ES-I3 (cell line): ENCODE results near the gene ARMH4.

Source experiments
- H3K36me3 ChIP-seq: 2 replicates; pipeline ENCODE4 v1.6.1; 2013; ENCODE audit warnings: mild to moderate bottlenecking, low read length, control low read depth, moderate library complexity; ENCODE audit not compliant: insufficient read depth
- H3K4me1 ChIP-seq: 2 replicates; pipeline ENCODE4 v1.6.1; 2013; ENCODE audit warnings: mild to moderate bottlenecking, control low read depth, low read length; ENCODE audit not compliant: insufficient read depth
- H3K9ac ChIP-seq: 2 replicates; pipeline ENCODE4 v1.6.1; 2013; ENCODE audit warnings: low read depth, mild to moderate bottlenecking, low read length, moderate library complexity
- H3K9me3 ChIP-seq: 2 replicates; pipeline ENCODE4 v1.6.1; 2013; ENCODE audit warnings: mild to moderate bottlenecking, low read length, moderate library complexity; ENCODE audit not compliant: control insufficient read depth, insufficient read depth

ARMH4 gene

GRCh38 chr14:58166005-58166983 is 14.3 kb upstream of the ARMH4 start:
- no peaks in the 10 kb centered on the region for H3K9me3 ChIP-seq
- H3K9ac ChIP-seq, result no peak overlapping the region
- H3K4me1 ChIP-seq, result peaks cover 10% of the 10 kb centered on the region; the same call in 1 of the 2 replicates
- no peaks in the 10 kb centered on the region for H3K36me3 ChIP-seq

- no peak overlapping the region for H3K9ac ChIP-seq
- no peaks in the 10 kb centered on the region for H3K9me3 ChIP-seq
- no peaks in the 10 kb centered on the region for H3K36me3 ChIP-seq
- H3K4me1 ChIP-seq, result no peaks in the 10 kb centered on the region
Observed at GRCh38 chr14:58160561-58160960, 8.5 kb upstream of the ARMH4 start.

GRCh38 chr14:58151133-58152013 is 640 bp downstream of the ARMH4 start:
- Histone ChIP-seq H3K4me1 (peaks cover 15% of the 10 kb centered on the region; the same call in 1 of the 2 replicates), H3K9ac (peak overlapping the region; percentile 90), H3K9me3 (no peaks in the 10 kb centered on the region), H3K36me3 (no peaks in the 10 kb centered on the region)

- Histone ChIP-seq H3K9me3 (no peaks in the 10 kb centered on the region), H3K36me3 (no peaks in the 10 kb centered on the region), H3K9ac (no peak overlapping the region), H3K4me1 (peaks cover 15% of the 10 kb centered on the region; the same call in 1 of the 2 replicates)
Observed at GRCh38 chr14:58150243-58150805, 1.7 kb downstream of the ARMH4 start.

GRCh38 chr14:58149196-58149595 is 2.8 kb downstream of the ARMH4 start:
- Histone ChIP-seq H3K4me1 (peaks cover 15% of the 10 kb centered on the region; the same call in 1 of the 2 replicates), H3K36me3 (no peaks in the 10 kb centered on the region), H3K9me3 (no peaks in the 10 kb centered on the region), H3K9ac (no peak overlapping the region)

GRCh38 chr14:58146399-58146798 is 5.6 kb downstream of the ARMH4 start:
- no peak overlapping the region for H3K9ac ChIP-seq
- H3K9me3 ChIP-seq, result no peaks in the 10 kb centered on the region
- H3K36me3 ChIP-seq, result no peaks in the 10 kb centered on the region
- H3K4me1 ChIP-seq, result peaks cover 15% of the 10 kb centered on the region; the same call in 1 of the 2 replicates

DNA sequence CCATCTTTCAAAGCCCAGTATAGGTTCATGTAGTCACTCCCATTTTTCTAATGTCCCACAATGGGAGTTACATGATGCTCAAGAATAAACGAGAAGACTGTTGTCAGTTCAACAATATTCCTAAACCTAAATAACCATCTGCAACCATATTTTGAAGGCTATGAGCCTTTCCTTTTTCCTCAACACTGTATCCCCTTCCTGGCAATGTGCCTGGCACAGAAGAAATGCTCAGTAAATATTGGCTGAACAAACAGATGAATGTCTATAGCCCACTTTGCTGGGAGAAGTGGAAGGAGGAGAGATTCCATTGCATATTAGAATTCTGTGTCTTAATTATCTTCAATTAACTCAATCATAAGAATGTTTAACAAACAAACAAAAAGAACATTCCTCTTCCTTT is 6.1 kb downstream of the ARMH4 start:
- no peaks in the 10 kb centered on the region for H3K36me3 ChIP-seq
- H3K9me3 ChIP-seq, result no peaks in the 10 kb centered on the region
- H3K9ac ChIP-seq, result no peak overlapping the region
- H3K4me1 ChIP-seq, result peaks cover 15% of the 10 kb centered on the region; the same call in 1 of the 2 replicates

DNA sequence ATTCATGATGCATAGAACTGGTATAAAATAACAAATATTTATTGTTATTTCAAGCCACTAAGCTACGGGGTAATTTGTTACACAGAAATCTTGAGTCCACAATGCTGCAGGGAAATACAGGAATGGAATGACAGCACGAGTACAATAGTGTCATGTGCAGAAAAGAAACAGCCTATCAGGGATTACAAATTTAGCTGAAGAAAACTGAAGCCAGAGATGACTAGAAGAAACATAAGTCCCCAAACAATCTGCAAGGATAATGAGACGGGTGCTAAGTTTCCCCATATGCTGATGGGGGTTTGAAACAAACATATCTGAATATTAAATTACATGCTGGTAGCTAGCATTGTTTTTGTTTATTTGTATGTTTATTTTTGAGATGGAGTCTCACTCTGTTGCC is 8.9 kb downstream of the ARMH4 start:
- no peaks in the 10 kb centered on the region for H3K4me1 ChIP-seq
- no peaks in the 10 kb centered on the region for H3K36me3 ChIP-seq
- no peaks in the 10 kb centered on the region for H3K9me3 ChIP-seq

GRCh38 chr14:58141893-58142292 is 10.1 kb downstream of the ARMH4 start:
- Histone ChIP-seq H3K9ac (no peak overlapping the region), H3K9me3 (no peaks in the 10 kb centered on the region), H3K36me3 (no peaks in the 10 kb centered on the region), H3K4me1 (no peaks in the 10 kb centered on the region)

More for the DNA sequence above, 8.9 kb downstream of the ARMH4 start:
- H3K9ac ChIP-seq, result no peak overlapping the region

- no peak overlapping the region for H3K9ac ChIP-seq
- H3K4me1 ChIP-seq, result no peaks in the 10 kb centered on the region
- H3K9me3 ChIP-seq, result no peaks in the 10 kb centered on the region
- H3K36me3 ChIP-seq, result no peaks in the 10 kb centered on the region
Observed at GRCh38 chr14:58138714-58139482, 13.1 kb downstream of the ARMH4 start.

- H3K9ac ChIP-seq, result no peak overlapping the region
- H3K36me3 ChIP-seq, result no peaks in the 10 kb centered on the region
- no peaks in the 10 kb centered on the region for H3K4me1 ChIP-seq
- no peaks in the 10 kb centered on the region for H3K9me3 ChIP-seq
Observed at GRCh38 chr14:58138031-58138713, 13.8 kb downstream of the ARMH4 start.

DNA sequence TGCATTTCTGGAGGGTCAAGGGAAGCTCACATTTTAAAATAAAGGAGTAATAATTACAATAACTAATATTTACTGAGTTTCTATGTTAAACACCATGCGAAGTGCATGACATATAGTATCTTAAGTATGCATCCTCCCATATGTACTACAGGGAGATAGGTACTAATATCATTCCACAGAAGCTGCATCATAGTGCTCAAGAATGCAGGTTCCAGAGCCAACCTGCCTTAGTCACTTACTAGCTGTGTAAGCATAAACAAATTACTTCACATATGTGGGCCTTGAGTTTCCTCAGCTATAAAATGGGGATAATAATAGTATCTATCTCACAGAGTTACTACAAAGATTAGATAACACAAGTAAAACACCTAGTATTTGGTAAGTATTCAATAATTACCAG is 18.3 kb downstream of the ARMH4 start:
- H3K9me3 ChIP-seq, result no peaks in the 10 kb centered on the region
- no peak overlapping the region for H3K9ac ChIP-seq
- no peaks in the 10 kb centered on the region for H3K36me3 ChIP-seq
- no peaks in the 10 kb centered on the region for H3K4me1 ChIP-seq

DNA sequence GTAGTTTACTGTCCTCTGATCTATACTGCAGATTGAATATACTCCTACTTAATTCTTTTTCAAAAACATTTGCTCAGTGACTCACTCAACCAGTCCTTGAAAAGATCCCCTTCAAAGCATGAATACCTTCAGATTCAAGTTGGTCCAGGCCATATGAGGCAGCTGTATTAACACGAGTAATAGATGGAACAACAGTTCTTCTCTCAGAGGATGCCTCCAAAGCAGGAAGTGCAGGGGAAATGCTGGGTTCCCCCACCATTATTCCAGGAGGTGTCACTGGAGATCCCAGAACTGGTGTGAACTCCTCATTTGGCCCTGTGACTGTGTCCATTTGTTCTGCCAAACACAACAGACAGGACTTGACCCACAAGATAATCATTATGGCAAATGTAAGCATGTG is 20.6 kb downstream of the ARMH4 start:
- no peaks in the 10 kb centered on the region for H3K36me3 ChIP-seq
- no peak overlapping the region for H3K9ac ChIP-seq
- H3K9me3 ChIP-seq, result no peaks in the 10 kb centered on the region; the same call in 1 of the 2 replicates
- H3K4me1 ChIP-seq, result no peaks in the 10 kb centered on the region
